Measurements from ENCODE around the gene CREBBP.
"Not testable (repeated sequence)": the region's sequence is repeated elsewhere in the genome, so short reads cannot be mapped to it uniquely, and the experiment has no call there.

The CREBBP gene

DNA sequence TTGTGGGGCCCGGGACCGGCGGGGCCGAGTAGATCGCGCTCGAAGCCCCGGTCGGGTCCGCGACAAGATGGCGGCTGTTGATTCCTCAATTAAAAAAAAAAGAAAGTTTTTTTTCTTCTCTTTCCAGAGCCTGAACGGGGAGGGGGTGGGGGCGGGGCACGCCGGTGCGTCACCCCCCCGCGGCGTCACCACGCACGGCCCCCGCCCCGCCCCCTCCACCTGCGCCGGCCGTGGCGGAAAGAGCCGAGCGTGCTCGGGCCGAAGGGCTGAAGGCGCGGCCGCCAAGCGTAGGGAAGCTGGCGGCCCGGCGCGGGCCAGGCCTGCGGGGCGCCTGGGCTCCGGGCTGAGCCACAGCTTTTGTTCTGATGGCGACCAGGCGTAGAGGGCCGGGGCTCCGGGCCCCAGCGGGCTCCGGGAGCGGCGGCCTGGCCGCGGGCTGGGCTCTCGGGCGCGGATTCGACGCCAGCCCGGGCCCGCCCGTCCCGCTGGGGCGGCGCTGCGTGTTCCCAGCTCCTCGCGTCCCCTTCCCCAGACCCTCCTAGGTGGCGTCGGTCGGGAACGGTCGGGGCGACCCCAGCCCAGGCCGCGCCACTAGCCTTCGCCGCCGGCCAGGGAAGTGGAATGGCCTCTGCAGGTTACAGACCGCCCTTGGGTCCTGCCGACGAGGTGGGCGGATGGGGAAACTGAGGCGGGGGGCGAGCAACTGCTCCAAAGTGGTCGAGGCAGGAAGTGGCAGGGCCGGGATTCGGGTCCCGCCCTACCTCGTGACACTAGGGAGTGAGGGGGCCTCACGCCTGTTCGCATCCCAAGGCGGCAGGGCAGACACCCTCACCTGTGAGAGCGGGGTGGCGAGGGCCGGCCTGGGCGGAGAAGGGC is at the start of gene CREBBP:
Gene CREBBP (minus strand): TSS at position 91 of the 876 bp plus-strand sequence. CDS start 797 bp downstream, outside the sequence.
- no peak for FAIRE-seq

DNA sequence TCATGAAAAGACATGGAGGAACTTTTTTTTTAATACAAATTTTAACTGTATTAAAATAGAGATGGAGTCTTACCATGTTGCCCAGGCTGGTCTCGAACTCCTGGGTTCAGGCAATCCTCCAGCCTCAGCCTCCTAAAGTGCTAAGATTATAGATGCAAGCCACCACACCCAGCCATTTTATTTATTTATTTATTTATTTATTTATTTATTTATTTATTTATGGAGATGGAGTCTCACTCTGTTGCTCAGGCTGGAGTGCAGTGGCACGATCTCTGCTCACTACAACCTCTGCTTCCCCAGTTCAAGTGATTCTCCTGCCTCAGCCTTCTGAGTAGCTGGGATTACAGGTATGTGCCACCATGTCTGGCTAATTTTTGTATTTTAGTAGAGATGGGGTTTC is 46.6 kb upstream of the CREBBP start:
- not testable (repeated sequence) for FAIRE-seq

- FAIRE-seq: no peak
Observed at GRCh38 chr16:3924763-3925162, 44.2 kb upstream of the CREBBP start.

DNA sequence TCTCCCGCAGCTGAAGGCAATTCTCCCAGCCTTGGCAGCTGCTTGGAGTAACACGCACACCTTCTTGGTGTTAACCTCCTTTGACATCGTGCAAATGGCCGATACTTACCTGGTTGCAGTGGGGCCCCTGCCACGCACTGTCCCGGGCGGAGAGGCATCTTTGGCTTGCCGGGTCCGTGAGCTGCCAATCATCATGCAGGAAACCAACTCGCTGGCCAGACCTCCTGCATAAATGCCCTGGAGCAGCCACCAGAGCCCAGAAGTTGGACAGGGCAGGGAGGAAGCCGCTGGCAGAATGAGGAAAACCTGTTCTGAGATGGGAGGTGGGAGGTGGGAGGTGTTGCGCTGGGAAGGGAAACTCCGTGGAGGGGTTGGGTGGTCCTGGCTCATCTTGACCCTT is 41.7 kb upstream of the CREBBP start:
- FAIRE-seq: no peak

GRCh38 chr16:3920206-3920605 is 39.7 kb upstream of the CREBBP start:
- FAIRE-seq: no peak

GRCh38 chr16:3919413-3919812 is 38.9 kb upstream of the CREBBP start:
- no peak for FAIRE-seq

DNA sequence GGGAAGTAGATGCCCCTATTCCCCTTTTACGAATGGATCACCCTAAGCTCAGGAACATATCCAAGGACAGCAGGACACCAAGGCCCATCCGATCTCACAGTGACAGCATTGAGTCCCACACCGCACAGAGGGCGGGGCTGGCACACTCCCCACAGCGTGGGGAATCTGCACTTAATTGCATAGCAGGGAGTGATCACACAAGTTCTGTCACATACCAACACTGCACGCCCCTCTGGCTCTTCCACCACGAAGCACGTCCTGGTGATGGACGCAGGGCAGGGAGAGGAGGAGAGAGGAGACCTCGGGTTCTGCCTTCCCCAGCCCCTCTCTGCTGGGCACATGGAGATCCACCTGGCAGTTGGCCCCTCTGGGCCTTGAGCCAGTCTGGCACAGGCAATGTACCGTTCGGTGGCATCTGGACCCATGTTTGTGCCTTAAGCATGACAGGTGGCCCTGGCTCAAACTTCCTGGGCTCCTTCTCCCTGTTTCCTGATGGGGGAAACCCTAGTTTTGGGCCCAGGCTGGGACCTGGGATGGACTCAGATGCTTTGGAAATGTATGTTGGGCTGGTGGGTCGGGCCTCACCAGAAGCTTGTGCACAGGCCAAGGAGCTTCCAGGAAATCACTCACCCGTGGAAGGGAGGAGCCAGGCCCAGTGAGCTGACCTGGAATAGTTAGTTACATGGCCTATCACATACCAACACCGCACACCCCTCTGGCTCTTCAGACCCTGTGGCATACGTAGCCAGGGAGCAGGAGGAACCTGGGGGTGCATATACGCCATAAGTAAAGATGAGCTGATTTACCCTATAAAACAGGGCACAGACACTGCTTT is 35.1 kb upstream of the CREBBP start:
- FAIRE-seq: no peak

- no peak for FAIRE-seq
Observed at GRCh38 chr16:3912897-3913296, 32.4 kb upstream of the CREBBP start.

DNA sequence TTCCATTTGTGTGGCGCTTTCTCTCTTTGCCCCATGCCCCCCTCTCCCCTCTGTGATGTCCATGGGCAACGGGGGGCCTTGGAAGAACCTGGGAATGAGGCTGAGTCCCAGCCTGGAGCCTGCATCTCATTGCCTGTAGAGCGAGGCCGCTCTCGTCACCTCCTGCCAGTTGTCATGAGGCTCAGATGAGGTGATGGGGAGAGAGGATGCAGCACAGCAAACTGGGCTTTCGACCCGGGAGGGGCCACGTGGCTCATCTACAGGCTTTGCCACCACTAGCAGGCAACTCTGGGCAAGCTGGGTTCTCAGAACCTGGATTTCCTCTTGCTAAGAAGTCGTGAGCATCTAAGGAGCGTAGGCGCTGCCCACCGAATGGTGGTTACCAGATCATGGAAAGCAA is 31.9 kb upstream of the CREBBP start:
- no peak for FAIRE-seq

DNA sequence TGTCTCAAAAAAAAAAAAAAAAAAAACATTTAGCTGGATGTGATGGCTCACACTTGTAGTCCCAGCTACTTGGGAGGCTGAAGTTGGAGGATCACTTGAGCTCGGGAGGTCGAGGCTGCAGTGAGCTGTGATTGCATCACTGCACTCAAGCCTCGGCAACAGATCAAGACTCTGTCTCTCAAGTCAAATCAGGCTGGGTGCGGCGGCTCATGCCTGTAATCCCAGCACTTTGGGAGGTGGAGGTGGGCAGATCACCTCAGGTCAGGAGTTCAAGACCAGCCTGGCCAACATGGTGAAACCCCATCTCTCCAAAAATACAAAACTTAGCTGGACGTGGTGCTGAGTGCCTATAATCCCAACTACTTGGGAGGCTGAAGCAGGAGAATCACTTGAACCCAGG is 31.2 kb upstream of the CREBBP start:
- FAIRE-seq: not testable (repeated sequence)

DNA sequence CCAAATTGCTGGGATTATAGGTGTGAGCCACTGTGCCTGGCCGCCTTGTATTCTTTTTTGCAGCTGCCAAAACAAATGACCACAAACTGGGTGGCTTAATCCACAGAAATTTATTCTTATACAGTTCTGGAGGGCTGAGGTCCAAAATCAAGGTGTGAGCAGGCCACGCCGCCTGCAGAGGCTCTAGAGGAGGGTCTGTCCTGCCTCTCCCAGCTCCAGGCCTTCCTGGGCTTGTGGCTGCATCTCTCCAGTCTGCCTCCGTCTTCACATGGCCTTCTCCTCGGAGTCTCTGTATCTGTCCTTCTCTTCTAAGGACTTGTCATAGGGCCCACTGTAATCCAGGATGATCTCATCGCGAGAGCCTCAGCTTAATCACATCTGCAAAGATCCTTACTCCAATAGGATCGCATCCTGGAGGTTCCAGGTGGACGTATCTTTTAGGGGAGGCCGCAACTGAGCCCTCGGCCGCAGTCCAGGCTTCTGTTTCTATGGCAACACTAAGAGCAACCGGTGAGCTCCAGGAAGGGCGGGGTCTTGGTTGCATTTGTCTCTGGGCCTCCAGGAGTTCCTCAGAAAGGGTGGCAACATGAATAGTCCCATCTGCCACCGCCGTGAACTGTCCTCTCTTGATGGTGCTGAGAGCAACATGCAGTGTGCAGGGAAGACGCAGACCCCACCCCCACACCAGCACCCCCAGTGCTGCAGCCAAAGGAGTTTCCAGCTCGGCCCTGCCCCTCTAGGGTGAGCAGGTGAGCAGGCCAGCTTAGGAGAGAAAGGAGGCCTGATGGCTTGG is 29.5 kb upstream of the CREBBP start:
- FAIRE-seq: no peak

- FAIRE-seq: no peak
Observed at GRCh38 chr16:3908951-3909437, 28.5 kb upstream of the CREBBP start.

DNA sequence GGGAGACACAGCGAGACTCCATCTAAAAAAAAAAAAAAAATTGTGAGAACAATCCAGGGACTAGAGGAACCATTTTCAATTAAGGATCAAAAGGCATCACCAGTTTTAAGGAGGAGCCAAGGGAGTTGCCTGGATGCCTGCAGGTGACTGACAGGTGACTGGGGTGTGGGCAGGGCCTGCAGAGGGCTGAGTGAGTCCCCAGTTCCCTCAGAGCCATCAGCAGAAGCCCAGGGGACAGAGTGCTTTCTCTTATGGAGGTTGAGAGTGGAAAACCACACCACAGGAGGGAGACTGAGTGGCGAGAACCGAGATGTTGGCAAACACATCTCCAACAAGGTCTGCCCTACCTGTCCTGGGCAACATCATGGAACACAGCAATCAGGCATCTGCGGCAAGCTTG is 27.1 kb upstream of the CREBBP start:
- no peak for FAIRE-seq

- FAIRE-seq: no peak
Observed at GRCh38 chr16:3906363-3906762, 25.9 kb upstream of the CREBBP start.

DNA sequence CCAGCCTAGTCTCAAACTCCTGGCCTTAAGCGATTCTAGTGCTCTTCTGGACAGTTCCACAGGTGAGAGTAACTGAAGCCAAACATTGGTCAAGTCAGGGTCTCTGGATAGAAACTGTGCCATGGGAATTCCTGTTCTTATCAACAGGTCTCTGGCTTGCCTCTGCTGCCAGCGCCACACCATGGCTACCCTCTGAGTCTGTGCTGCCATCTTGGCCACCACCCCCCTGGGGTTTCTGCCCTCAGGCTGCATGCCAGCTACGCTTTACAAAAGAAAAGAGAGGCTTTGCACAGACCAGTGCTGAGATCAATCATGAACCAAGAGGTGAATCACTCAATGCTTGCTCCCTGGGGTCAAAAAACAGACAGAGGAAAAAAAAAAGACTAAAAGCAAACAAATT is 24.4 kb upstream of the CREBBP start:
- no peak for FAIRE-seq

GRCh38 chr16:3890091-3890490 is 9.6 kb upstream of the CREBBP start:
- no peak for FAIRE-seq

- no peak for FAIRE-seq
Observed at GRCh38 chr16:3889059-3889458, 8.5 kb upstream of the CREBBP start.

DNA sequence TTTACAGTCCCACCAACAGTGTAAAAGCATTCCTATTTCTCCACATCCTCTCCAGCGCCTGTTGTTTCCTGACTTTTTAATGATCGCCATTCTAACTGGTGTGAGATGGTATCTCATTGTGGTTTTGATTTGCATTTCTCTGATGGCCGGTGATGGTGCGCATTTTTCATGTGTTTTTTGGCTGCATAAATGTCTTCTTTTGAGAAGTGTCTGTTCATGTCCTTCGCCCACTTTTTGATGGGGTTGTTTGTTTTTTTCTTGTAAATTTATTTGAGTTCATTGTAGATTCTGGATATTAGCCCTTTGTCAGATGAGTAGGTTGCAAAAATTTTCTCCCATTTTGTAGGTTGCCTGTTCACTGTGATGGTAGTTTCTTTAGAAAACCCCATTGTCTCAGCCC is 5.5 kb upstream of the CREBBP start:
- not testable (repeated sequence) for FAIRE-seq

DNA sequence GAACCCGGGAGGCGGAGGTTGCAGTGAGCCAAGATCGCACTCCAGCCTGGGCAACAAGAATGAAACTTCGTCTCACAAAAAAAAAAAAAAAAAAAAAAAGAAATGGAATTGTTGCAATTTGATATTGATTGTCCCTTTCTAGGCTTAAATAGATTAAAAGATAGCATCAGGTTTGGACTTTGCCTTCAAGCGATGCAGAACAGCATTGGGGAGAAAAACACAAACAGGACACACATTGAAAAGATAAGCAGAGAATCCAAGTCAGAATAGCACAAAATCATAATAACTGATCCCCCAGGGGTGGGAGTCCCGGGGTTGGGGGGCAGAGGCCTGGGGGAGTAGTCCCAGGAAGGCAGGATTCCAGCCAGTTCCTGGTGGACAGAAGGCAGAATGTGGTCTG is 3.9 kb upstream of the CREBBP start:
- no peak for FAIRE-seq

- FAIRE-seq: no peak
Observed at GRCh38 chr16:3882531-3882930, 2.0 kb upstream of the CREBBP start.

DNA sequence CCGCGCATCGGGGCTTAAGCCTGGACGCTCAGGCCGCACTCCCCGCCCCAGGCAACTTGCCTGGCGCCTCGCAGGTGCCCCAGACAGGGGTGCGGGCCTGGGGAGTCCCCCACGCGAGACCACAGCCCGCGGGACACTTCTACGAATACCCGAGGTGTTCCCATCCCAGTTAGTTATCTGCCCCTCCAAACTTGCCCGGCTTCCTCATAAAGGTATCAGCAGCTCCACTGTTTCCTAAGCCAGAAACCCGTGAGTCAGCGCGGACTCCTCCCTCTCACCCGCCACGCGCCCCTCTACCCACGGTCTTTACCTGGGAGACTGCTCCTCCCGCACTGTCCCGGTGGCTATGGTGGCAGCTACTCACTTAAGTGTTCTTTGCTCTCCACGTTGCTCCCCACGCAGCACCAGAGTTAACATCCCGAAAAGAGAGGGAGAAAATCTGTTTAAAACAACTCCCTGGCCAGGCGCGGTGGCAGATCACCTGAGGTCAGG is 1.0 kb upstream of the CREBBP start:
- FAIRE-seq: no peak

DNA sequence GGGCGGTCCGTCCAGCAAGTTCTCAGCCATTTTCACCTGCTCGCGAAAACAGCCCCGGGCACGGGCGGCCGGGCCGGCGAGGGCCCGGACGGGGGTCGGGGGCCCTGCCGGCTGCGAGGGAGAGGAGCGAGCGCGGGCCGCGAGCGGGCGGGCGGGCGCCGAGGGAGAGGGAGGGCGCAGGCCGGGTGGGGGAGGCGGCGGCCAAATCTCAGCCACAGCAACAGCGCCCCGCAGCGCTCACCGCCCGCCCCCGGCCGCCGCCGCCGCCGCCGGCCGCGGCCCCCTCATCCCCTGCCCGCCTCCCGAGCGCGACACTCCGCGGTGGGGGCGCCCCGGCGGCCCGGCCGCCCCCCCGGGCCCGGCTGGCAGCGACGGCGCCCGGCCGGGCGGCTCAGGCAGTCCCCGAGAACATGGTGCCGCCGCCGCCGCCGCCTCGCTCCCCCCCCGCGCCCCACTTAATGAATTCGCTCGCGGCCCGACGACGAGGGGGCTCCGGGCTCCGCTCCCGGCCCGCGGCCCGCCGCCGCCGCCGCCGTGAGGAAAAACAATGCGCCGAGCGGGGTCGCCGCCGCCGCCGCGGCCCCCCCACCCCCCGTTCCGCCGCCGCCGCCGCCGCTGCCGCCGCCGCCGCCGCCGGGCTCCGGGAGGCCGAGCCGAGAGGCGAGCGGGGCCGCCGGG is 487 bp downstream of the CREBBP start:
- FAIRE-seq: no peak

Data from colon (tissue), 2 donors.